GM20431 (cell line): ENCODE data around the gene HFE.

ENCODE experiments used
- in situ Hi-C: fragments of 300-500 bp; cut with MseI, MboI; formaldehyde crosslinking; loops from one replicate; pipeline ENCODE4 v1.15.0; 2020; ENCODE audit warnings: low sequenced_read_pairs; ENCODE audit not compliant: unreplicated experiment

HFE gene

DNA sequence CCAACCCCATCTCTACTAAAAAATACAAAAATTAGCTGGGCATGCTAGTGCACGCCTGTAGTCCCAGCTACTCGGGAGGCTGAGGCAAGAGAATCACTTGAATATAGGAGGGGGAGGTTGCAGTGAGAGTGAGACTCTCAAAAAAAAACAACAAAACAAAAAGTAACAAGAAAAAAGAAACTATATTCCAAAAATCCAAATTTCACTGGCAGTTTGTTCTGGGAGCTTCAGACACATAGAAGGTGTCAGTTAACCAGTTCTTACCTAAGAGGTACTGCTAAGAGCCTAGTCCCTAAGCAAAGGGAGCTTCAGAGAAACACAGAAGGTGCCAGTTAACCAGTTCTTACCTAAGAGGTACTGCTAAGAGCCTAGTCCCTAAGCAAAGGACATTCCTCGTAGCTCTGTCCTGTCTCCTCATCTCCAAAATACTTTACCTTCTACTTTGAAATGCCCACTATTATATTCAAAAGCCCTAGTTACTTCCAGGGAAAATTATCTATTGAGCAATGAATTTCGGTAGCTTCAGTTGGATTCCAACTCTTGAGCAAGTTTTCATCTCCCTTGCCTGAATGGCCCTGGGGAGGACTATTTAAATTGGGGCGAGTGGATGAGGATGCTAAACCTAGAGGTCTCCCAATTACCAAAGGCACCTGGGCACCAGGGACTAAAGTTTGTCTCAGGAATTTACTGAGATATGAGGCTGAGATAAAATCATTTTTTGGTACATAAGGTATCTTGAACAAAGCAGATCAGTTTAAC is 41.0 kb downstream of the HFE start:
- in situ Hi-C loops: no loop called here

GRCh38 chr6:26129656-26130055 is 42.4 kb downstream of the HFE start:
- in situ Hi-C loops: no loop called here

DNA sequence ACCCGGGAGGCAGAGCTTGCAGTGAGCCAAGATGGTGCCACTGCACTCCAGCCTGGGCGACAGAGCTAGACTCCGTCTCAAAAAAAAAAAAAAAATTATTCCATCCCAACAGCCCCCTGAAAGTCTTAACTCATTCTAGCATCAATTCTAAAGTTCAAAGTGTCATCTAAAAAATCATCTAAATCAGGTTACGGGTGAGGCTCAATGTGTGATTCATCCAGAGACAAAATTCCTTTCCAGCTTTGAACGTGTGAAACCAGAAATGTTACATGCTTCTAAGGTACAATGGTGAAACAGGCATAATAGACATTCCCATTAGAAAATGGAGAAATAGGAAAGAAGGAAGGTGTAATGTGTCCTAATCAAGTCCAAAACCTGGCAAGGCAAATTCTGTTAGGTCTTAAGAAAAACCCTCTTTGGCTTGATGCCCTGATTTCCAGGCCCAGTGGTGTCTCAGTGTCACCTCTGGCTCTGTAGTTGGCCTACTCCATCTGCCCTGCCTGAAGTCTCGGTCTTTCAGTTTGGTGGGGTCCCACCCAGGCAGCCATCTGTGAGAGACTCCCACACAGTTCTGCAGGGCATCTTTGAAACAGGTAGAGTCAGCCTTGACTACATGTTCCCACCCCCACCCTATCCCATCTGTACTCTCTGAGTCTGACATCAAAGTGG is 43.5 kb downstream of the HFE start:
- in situ Hi-C loops: no loop called here

DNA sequence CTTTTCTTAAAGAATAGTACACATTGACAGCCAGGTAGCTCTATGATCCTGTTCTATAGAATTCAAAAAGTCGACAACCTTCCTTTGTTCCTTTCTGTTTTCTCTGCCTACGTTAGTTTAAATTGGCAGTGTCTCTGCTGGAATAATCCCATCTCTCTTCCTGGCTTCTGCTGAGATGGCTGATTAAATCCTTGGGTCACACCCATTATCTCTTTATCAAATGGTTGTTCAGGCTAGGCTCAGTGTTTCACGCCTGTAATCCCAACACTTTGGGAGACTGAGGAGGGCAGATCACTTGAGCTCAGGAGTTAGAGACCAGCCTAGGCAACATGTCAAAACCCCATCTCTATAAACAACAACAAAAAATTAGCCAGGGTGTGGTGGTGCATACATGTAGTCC is 44.4 kb downstream of the HFE start:
- in situ Hi-C loops: no loop called here

DNA sequence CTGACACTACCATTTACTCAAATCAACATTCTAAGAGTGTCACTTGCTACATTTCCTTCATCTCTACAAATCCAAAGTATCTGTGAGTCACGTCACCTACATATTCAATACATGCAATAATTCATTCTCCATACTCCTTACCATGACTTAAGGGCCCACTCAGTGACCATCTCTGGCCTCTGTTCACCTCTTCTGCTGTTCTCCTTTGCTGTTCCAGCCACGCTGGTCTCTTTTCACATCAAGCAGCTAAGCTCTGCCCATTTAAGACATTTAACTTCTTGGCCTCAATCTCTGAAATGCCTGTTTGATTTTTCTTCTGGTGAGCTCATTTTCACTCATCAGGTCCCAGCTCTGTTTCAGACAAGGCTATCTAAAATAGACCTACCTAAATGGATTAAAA is 46.5 kb downstream of the HFE start:
- in situ Hi-C loops: no loop called here

GRCh38 chr6:26136321-26136720 is 49.1 kb downstream of the HFE start:
- in situ Hi-C loops: no loop called here

- in situ Hi-C loops: no loop called here
Observed at GRCh38 chr6:26140254-26140966, 53.2 kb downstream of the HFE start.

GRCh38 chr6:26140967-26141294 is 53.7 kb downstream of the HFE start:
- in situ Hi-C loops: no loop called here

DNA sequence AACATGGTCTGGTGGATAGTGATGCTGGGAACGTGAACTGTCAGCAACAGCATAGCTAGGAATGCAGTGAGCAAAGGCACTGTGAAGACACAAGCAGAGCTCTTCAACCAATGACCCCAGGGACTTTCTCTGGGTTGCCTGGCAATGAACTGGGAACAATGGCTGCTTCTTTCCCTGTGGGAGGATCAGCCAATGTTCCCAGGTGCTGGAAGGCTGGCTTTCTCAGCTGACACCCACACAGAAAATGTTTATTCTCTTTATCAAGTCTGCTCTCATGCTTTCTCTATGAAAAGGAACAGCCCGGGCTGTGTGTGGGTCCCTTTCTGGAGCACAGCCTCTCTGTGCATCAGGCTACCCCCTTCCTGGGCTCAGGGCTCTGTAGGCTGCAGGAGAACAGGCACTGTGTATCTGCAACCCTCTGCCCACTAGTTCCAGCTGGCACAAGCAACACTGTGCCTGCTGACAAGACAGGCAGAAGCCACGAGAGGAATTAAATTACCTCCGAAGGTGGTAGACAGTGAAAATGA is 54.2 kb downstream of the HFE start:
- in situ Hi-C loops: no loop called here

GRCh38 chr6:26142026-26142425 is 54.8 kb downstream of the HFE start:
- in situ Hi-C loops: no loop called here
